ENCODE results near the gene CDH24. TPM values are rescaled to one million over a fixed set of nuclear protein-coding genes. Genes with fewer than 3 reads are reported as not detected.

CDH24 gene
- polyA plus RNA-seq, 1 experiment: 14.8 TPM

GRCh38 chr14:23034498-23035302 lies 22.6 kb downstream of the CDH24 start, which contains the start of gene PSMB5:
TSS of gene PSMB5 (minus strand) at chr14:23034900. CDS start at chr14:23034881, 19 bp downstream.
- Histone ChIP-seq H3K27me3 (ENCODE audit: control insufficient read depth, insufficient read depth, low read length) (no peaks in the 10 kb centered on the region), H3K4me3 (ENCODE audit: low read depth, low read length) (peak within 1 kb of the TSS; percentile 65), H3K36me3 (ENCODE audit: control insufficient read depth, insufficient read depth, low read length) (peaks cover 8% of the 10 kb centered on the region)
- CTCF ChIA-PET: interaction anchor here (2.2 kb wide), 1 partner anchor 34 kb away, joined by 5 read pairs; no protein-coding TSS in a partner anchor
- DNase-seq (ENCODE audit: low read depth): peak; percentile 79
- POLR2A ChIA-PET: interaction anchor here (0.6 kb wide), 1 partner anchor 28 kb away, joined by 3 read pairs; no protein-coding TSS in a partner anchor
- 0 out of 2 replicates have a peak, but pooled peaks have one; percentile 9 for TF ChIP-seq CTCF (IDR thresholded peaks at IDR 0.05; ENCODE audit: insufficient read depth, low read depth, low read length)

- ChIA-PET POLR2A (interaction anchor here (0.6 kb wide), 1 partner anchor 27 kb away, joined by 3 read pairs; no protein-coding TSS in a partner anchor), CTCF (interaction anchor here (1.2 to 2.2 kb wide), 5 partner anchors 12 to 47 kb away, joined by 3 to 12 read pairs (median 5); partner anchors contain the start of gene CDH24)
- H3K4me3 ChIP-seq (ENCODE audit: low read depth, low read length): peak overlapping the region; percentile 65
- H3K36me3 ChIP-seq (ENCODE audit: control insufficient read depth, insufficient read depth, low read length): peaks cover 8% of the 10 kb centered on the region
- H3K27me3 ChIP-seq (ENCODE audit: control insufficient read depth, insufficient read depth, low read length): no peaks in the 10 kb centered on the region
- no peak for DNase-seq (ENCODE audit: low read depth)
- no peak for TF ChIP-seq CTCF (IDR thresholded peaks at IDR 0.05; ENCODE audit: insufficient read depth, low read depth, low read length)
Measured at GRCh38 chr14:23033801-23034497, 23.4 kb downstream of the CDH24 start.

GRCh38 chr14:23033251-23033727 lies 24.0 kb downstream of the CDH24 start:
- no peak for DNase-seq (ENCODE audit: low read depth)
- no peaks in the 10 kb centered on the region for H3K27me3 ChIP-seq (ENCODE audit: control insufficient read depth, insufficient read depth, low read length)
- POLR2A ChIA-PET: no interaction called here
- H3K4me3 ChIP-seq (ENCODE audit: low read depth, low read length): no peak overlapping the region
- CTCF ChIA-PET: interaction anchor here (0.7 to 2.2 kb wide), 6 partner anchors 11 to 47 kb away, joined by 3 to 12 read pairs (median 5); partner anchors contain the start of gene CDH24
- TF ChIP-seq CTCF (IDR thresholded peaks at IDR 0.05; ENCODE audit: insufficient read depth, low read depth, low read length): no peak
- H3K36me3 ChIP-seq (ENCODE audit: control insufficient read depth, insufficient read depth, low read length): peaks cover 9% of the 10 kb centered on the region

GRCh38 chr14:23030936-23031335 lies 26.4 kb downstream of the CDH24 start:
- no peaks in the 10 kb centered on the region for H3K27me3 ChIP-seq (ENCODE audit: control insufficient read depth, insufficient read depth, low read length)
- TF ChIP-seq CTCF (IDR thresholded peaks at IDR 0.05; ENCODE audit: insufficient read depth, low read depth, low read length): no peak
- POLR2A ChIA-PET: no interaction called here
- peaks cover 11% of the 10 kb centered on the region for H3K36me3 ChIP-seq (ENCODE audit: control insufficient read depth, insufficient read depth, low read length)
- no peak overlapping the region for H3K4me3 ChIP-seq (ENCODE audit: low read depth, low read length)
- CTCF ChIA-PET: interaction anchor here (0.8 to 2.0 kb wide), 3 partner anchors 25 to 38 kb away, joined by 3 to 5 read pairs (median 3); no protein-coding TSS in a partner anchor
- DNase-seq (ENCODE audit: low read depth): no peak

Data from BJ (cell line).